HG03175 (cell line): ENCODE measurements around the gene ARHGAP42.
A peak's percentile ranks its signal among the peaks of the same experiment; 100 is the strongest.
"Not testable (repeated sequence)": the region's sequence is repeated elsewhere in the genome, so short reads cannot be mapped to it uniquely, and the experiment has no call there.

Source experiments
- ATAC-seq: cut with Tn5 transposase; IDR thresholded peaks from one replicate; pipeline ENCODE4 v1.9.1; 2021; ENCODE audit warnings: mild to moderate bottlenecking, moderate library complexity; ENCODE audit not compliant: unreplicated experiment

Gene ARHGAP42

DNA sequence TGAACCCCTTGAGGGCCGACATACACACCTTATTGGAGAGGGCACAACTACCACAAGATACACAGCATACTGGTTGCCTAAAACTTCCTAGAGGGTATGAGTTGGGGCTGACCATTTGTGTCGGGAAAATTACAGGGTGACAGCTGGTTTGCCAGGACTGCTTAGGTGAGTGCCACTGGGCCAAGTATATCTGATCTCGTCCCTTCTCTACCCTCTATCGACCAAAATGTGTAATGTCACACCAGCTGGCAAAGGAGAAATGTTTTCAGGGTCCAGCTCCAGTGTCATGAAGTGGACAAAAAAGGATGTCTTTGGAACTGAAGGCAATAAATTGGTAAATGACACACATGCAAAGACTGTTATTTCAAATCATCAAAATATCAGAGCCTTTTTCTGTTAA is 316.4 kb downstream of the ARHGAP42 start:
- no peak for ATAC-seq

DNA sequence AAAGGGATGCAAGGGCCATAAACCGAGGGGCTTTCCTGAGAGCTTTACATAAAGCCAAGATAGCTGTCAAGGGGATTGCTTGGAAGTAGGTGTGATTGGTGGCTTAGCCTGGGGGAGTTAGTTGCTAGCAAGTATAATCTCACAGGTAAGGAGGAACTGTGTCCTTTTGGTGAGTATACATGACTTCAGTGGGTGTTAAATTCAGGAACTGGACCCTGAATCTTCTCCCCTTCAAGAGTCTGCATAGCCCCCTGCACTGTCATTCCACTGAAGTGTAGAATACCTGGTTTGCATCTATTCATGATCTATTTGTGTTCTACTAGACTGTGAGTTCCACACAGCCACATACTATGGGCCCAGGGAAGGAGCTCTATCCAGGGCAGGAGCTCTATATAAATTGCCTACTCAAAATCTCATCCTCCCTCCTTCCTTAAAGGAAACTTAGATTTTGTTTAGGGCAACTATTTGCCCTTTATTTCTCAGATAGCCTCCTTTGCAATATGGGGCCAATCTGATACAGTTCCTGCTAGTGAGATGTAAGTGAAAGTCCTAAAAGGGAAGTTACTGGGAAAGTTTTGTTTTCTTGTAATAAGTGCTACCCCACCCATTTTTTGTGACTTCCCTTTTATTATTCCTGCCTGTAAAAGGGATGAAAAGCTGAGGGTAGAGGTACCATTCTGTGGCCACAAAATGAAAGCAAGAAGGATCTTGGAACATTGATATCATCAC is 322.0 kb downstream of the ARHGAP42 start:
- no peak for ATAC-seq

GRCh38 chr11:101009690-101010055 is 322.6 kb downstream of the ARHGAP42 start:
- no peak for ATAC-seq

GRCh38 chr11:101010899-101011298 is 323.8 kb downstream of the ARHGAP42 start:
- ATAC-seq: no peak

DNA sequence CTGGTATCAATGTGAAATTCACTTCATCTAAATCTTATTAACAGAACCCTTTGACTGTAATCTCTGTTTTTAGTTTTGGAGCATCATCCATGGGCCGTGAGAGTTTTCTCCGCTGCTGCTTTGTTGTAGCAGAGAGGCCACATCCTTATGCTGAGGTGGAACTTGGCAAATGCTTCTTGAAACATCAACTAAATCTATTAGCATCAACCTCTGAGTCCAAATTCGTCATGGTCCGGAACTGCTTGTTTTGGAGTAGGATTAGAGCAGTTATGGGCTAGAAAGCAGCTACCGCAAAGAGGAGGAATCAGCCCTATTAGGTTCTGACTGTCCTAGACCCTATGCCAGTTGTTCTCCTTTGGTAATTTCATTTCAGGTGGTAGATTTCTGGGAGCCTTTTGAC is 324.8 kb downstream of the ARHGAP42 start:
- no peak for ATAC-seq

GRCh38 chr11:101013702-101014101 is 326.6 kb downstream of the ARHGAP42 start:
- not testable (repeated sequence) for ATAC-seq

GRCh38 chr11:101014600-101015285 is 327.7 kb downstream of the ARHGAP42 start:
- ATAC-seq: no peak

GRCh38 chr11:101019870-101020269 is 332.8 kb downstream of the ARHGAP42 start:
- ATAC-seq: no peak

GRCh38 chr11:101022256-101022655 is 335.2 kb downstream of the ARHGAP42 start:
- no peak for ATAC-seq

GRCh38 chr11:101028644-101029043 is 341.6 kb downstream of the ARHGAP42 start:
- no peak for ATAC-seq

DNA sequence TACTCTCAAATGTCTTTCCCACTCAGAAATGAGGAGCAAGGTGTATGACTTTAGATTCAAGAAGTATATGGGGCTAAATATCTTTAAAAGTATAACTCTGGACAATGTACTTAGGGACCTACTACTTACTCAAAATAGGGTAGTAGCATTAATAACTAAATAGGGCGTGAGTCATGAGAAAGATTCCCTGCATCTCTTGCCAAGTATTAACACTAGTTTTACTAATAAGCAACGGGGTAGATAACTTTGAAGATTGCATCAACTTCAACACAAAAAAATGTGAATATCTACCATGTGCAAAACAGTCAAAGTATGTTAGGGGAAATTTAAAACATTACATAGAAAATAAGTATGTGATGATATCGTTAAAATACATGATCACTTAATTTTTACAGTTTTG is 342.9 kb downstream of the ARHGAP42 start:
- no peak for ATAC-seq

DNA sequence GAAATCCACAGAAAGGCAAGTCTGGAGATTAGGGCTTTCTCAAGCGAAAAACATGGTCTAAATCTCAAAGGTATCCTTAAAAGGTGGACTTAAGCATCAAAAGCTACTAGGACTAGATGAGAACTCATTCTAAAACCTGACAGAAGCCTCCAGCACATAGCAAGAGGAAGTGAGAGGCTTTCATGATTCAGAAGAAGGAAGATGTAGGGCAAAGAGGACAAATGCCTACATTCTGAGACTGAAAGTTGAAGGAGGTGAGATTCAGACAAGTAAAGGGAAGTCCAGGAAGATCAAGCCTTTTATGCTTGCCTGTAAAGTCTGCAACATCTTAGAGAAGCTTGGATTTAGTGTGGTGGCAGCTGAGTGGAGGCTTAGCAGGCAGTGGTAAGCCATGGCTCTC is 343.6 kb downstream of the ARHGAP42 start:
- ATAC-seq: peak; percentile 44

GRCh38 chr11:101031713-101032112 is 344.6 kb downstream of the ARHGAP42 start:
- no peak for ATAC-seq

GRCh38 chr11:101032991-101033390 is 345.9 kb downstream of the ARHGAP42 start:
- no peak for ATAC-seq

DNA sequence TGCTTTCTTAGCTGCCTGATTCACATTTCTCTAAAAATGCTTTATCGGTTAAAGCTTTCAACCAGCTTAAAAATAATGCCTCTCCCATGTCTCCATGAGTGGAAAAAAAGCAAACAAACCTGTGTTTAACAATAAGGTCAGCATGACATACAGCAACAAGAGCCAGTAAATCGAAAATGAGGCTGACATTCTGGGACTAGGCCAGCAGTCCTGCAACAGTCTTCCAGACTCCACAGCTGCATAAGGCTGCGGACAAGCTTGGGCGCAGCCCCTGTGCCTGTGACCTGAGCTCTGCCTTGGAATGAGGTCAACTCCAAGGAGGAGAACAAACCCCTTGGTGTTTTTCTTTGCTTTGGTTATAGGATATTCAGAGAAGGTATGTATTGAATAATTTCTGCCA is 347.0 kb downstream of the ARHGAP42 start:
- no peak for ATAC-seq

GRCh38 chr11:101035872-101036271 is 348.8 kb downstream of the ARHGAP42 start:
- ATAC-seq: no peak
